Thoracic aorta (tissue), 2 donors: ENCODE measurements around the gene BDNF. TPM values are rescaled to one million over a fixed set of nuclear protein-coding genes. Genes with fewer than 3 reads are reported as not detected.

Source experiments
- ATAC-seq: fragments of 150-250 bp; one replicate; pipeline ENCODE4 v1.8.0; 2017; ENCODE audit warnings: low read depth; ENCODE audit not compliant: insufficient number of reproducible peaks, low FRiP score
- DNase-seq: peaks from one replicate; pipeline ENCODE4 v3.0.0-alpha.2; 2020; ENCODE audit warnings: low spot score
- H3K27ac ChIP-seq, 2 donors: fragments of 200-600 bp; sonication (generic); 1 replicate in 1 of 2; 2 replicates in 1 of 2; pipeline ENCODE4 v1.5.1; 2016; ENCODE audit warnings: mild to moderate bottlenecking in 2 of 2, moderate library complexity in 2 of 2
- H3K27me3 ChIP-seq: fragments of 200-600 bp; sonication (generic); replicated peaks from 2 replicates; pipeline ENCODE4 v1.6.0; 2016; ENCODE audit warnings: mild to moderate bottlenecking; ENCODE audit not compliant: insufficient read depth
- H3K36me3 ChIP-seq: fragments of 200-600 bp; sonication (generic); one replicate; pipeline ENCODE4 v1.5.1; 2016
- H3K4me1 ChIP-seq, 2 donors: fragments of 200-600 bp; sonication (generic); 1 replicate in 1 of 2; 2 replicates in 1 of 2; pipeline versions ENCODE4 v1.5.1 to v1.6.0; 2016; ENCODE audit warnings: low read depth in 2 of 2, mild to moderate bottlenecking in 1 of 2; ENCODE audit not compliant: control insufficient read depth in 1 of 2
- H3K4me3 ChIP-seq: fragments of 200-600 bp; sonication (generic); 2 replicates; pipeline ENCODE4 v1.5.1; 2016; ENCODE audit warnings: mild to moderate bottlenecking
- H3K9me3 ChIP-seq: fragments of 200-600 bp; sonication (generic); 2 replicates; pipeline ENCODE4 v1.5.1; 2016
- total RNA-seq, 2 donors: library from RNA; depleted of rRNA; stranded (reverse); fragments of >200 nt; gene quantifications; one replicate each; pipeline versions ENCODE4 v1.1.0 to v1.2.3, GENCODE V29; 2016
- TF ChIP-seq, protein P1 (sequence below): fragments of 200-600 bp; sonication (generic); IDR thresholded peaks from one replicate; pipeline ENCODE4 v1.5.1; 2019; ENCODE audit warnings: antibody characterized with exemption

Gene BDNF
- total RNA-seq, 2 donors from 2014 or later, result 0.42 to 4.7 TPM

DNA sequence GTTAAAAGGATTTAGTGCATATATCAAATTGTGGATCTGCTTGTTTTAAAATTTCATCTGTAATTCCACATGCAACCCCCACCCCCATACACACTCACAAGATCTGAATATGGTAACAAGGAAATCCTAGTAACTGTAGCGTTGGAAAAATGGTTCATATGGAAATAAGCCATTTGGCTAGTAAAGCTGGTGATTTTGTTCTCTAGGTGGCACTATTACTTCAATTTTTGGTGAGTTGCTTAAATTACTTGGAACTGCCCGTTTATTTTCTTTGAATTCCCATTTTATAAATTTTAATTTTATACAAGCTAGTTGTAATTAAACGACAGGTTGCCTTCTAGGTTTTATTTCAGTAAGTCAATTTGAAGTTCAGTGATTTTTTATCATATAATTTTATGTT is 5.3 kb downstream of the BDNF start:
- ATAC-seq, result no peak
- no peaks in the 10 kb centered on the region for H3K27me3 ChIP-seq

DNA sequence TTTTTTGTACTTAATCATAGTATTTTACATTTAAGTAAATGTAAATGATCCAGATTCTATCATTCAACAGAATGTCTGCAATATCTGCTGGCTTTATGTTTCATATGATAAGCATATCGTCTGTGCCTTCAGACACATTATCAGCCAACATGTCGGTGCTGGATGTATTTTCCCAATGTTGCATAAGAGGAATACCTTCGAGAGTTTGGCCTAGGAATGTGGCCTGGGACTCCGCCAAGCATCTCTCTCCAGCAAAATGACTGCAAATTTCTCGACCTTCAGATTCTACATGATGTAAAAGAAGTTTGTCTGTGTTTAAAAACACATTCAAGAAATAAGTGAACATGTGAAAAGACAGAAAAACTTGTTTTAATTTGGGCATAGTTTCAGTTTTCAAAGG is 6.9 kb downstream of the BDNF start:
- H3K27me3 ChIP-seq, result no peaks in the 10 kb centered on the region
- H3K4me3 ChIP-seq, result no peak overlapping the region
- DNase-seq (no peak), ATAC-seq (no peak)
- TF ChIP-seq, protein P1, sequence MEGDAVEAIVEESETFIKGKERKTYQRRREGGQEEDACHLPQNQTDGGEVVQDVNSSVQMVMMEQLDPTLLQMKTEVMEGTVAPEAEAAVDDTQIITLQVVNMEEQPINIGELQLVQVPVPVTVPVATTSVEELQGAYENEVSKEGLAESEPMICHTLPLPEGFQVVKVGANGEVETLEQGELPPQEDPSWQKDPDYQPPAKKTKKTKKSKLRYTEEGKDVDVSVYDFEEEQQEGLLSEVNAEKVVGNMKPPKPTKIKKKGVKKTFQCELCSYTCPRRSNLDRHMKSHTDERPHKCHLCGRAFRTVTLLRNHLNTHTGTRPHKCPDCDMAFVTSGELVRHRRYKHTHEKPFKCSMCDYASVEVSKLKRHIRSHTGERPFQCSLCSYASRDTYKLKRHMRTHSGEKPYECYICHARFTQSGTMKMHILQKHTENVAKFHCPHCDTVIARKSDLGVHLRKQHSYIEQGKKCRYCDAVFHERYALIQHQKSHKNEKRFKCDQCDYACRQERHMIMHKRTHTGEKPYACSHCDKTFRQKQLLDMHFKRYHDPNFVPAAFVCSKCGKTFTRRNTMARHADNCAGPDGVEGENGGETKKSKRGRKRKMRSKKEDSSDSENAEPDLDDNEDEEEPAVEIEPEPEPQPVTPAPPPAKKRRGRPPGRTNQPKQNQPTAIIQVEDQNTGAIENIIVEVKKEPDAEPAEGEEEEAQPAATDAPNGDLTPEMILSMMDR, result no peak
- H3K4me1 ChIP-seq, result peaks cover 3% of the 10 kb centered on the region in 2 donors
- H3K36me3 ChIP-seq, result no peaks in the 10 kb centered on the region
- no peaks in the 10 kb centered on the region for H3K9me3 ChIP-seq
- H3K27ac ChIP-seq, result no peak overlapping the region

More for the DNA sequence above, 5.3 kb downstream of the BDNF start:
- TF ChIP-seq, protein P1, result no peak
- Histone ChIP-seq H3K27ac (no peak overlapping the region), H3K36me3 (no peaks in the 10 kb centered on the region), H3K4me1 (peaks cover 6 to 18% of the 10 kb centered on the region in 2 donors), H3K9me3 (no peaks in the 10 kb centered on the region), H3K4me3 (no peak overlapping the region)
- DNase-seq, result no peak

DNA sequence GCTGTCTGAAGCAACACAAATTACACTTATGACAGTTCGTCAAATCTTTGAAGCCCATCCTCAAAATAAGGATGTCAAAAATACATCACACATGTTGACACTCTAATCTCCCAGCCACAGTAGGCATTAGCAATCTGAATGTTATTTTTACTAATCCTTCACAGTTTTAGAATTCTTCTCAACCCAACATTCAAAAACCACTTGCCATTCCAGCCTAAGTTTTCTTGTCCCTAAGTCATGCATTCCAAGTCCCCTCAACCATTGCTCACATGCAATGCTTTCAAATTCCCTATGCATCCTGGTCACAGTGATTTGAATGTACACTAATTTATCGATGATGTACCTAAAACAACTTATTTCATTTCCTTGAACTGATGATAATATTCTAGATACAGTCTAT is 7.5 kb downstream of the BDNF start:
- no peak for ATAC-seq

DNA sequence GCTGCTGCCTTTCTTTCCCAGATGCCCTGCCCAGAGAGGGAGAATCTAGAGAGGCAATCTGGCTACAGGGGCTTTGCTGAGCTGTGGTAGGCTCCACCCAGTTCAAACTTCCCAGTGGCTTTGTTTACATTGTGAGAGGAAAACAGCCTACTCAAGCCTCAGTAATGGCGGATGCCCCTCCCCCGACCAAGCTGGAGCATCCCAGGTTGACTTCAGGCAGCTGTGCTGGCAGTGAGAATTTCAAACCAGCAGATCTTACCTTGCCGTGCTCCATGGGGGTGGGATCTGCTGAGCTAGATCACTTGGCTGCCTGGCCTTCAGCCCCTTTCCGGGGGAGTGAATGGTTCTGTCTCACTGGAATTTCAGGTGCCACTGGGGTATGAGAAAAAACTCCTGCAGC is 12.2 kb downstream of the BDNF start:
- H3K27me3 ChIP-seq, result no peaks in the 10 kb centered on the region
- DNase-seq (no peak), ATAC-seq (no peak)
- TF ChIP-seq, protein P1, result no peak
- no peak overlapping the region for H3K4me3 ChIP-seq
- H3K4me1 ChIP-seq, result no peaks in the 10 kb centered on the region
- H3K27ac ChIP-seq, result no peak overlapping the region
- H3K36me3 ChIP-seq, result no peaks in the 10 kb centered on the region
- H3K9me3 ChIP-seq, result no peaks in the 10 kb centered on the region

More for the DNA sequence above, 7.5 kb downstream of the BDNF start:
- H3K36me3 ChIP-seq, result no peaks in the 10 kb centered on the region
- no peak for DNase-seq
- no peaks in the 10 kb centered on the region for H3K27me3 ChIP-seq
- H3K4me3 ChIP-seq, result no peak overlapping the region
- H3K4me1 ChIP-seq, result peaks cover 0 to 2% of the 10 kb centered on the region in 2 donors
- TF ChIP-seq, protein P1, result no peak
- no peak overlapping the region for H3K27ac ChIP-seq
- no peaks in the 10 kb centered on the region for H3K9me3 ChIP-seq

DNA sequence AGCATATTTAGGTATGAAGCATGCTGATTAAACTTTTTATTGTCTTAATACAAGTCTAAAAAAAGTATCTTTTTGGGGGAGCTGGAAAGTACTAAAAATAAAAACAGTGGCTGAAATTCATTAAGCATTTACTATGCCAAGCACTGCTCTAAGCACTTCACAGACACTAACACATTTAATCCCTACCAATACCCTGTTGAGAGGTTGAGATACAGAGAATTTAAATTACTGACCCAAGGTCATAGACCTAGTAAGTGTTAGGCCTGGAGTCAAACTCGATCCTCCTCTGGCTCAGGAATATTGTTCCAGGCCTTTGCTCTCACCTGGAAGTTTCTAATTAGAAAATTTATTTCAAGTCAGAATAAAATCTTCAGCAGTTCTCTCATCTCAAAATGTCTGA is 18.6 kb downstream of the BDNF start:
- Histone ChIP-seq H3K9me3 (no peaks in the 10 kb centered on the region), H3K4me1 (no peaks in the 10 kb centered on the region), H3K4me3 (no peak overlapping the region), H3K36me3 (no peaks in the 10 kb centered on the region), H3K27ac (no peak overlapping the region), H3K27me3 (no peaks in the 10 kb centered on the region)
- ATAC-seq, result no peak
- TF ChIP-seq, protein P1, result no peak
- no peak for DNase-seq
